ENCODE data around the gene NGEF. TPM values are rescaled to one million over a fixed set of nuclear protein-coding genes. Genes with fewer than 3 reads are reported as not detected.

Gene NGEF
- total and polyA plus RNA-seq, 2 donors: 4.1 to 4.2 TPM

GRCh38 chr2:233006648-233007047, 6.4 kb downstream of the NGEF start:
- 95% methylated on average over 6 of the region's 6 CpGs for WGBS
- DNase-seq (ENCODE audit: extremely low spot score): no peak
- no peaks in the 10 kb centered on the region for H3K36me3 ChIP-seq (ENCODE audit: insufficient read depth)

DNA sequence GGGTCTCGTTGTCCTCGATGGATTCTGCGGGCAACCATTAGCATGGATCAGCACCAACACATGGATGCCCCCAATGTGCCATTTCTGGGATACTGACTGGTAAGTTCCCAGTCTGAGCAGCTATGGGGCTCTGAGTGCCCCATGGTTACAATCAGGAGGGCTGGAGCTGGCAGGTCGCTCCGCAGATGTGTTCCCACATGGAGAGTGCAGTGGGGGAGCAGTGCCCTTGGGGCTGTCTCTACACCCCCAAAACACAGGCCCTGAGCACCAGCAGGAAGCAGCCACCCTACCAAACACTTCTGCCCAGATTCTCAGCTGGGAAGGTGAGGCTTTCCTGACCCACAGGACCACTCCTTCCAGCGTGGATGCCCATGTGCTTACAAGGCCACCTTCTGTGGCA, 8.0 kb downstream of the NGEF start:
- no peak overlapping the region for H3K27ac ChIP-seq (ENCODE audit: low read depth)
- no peak overlapping the region for H3K4me3 ChIP-seq (ENCODE audit: low read depth, low read length)
- no peaks in the 10 kb centered on the region for H3K36me3 ChIP-seq (ENCODE audit: insufficient read depth)
- H3K4me1 ChIP-seq (ENCODE audit: insufficient read depth): no peaks in the 10 kb centered on the region
- no peak for DNase-seq (ENCODE audit: extremely low spot score)
- 93% methylated on average over 6 of the region's 6 CpGs for WGBS

More at GRCh38 chr2:233006648-233007047, 6.4 kb downstream of the NGEF start:
- no peak overlapping the region for H3K4me3 ChIP-seq (ENCODE audit: low read depth, low read length)
- no peak overlapping the region for H3K27ac ChIP-seq (ENCODE audit: low read depth)
- H3K4me1 ChIP-seq (ENCODE audit: insufficient read depth): no peaks in the 10 kb centered on the region

DNA sequence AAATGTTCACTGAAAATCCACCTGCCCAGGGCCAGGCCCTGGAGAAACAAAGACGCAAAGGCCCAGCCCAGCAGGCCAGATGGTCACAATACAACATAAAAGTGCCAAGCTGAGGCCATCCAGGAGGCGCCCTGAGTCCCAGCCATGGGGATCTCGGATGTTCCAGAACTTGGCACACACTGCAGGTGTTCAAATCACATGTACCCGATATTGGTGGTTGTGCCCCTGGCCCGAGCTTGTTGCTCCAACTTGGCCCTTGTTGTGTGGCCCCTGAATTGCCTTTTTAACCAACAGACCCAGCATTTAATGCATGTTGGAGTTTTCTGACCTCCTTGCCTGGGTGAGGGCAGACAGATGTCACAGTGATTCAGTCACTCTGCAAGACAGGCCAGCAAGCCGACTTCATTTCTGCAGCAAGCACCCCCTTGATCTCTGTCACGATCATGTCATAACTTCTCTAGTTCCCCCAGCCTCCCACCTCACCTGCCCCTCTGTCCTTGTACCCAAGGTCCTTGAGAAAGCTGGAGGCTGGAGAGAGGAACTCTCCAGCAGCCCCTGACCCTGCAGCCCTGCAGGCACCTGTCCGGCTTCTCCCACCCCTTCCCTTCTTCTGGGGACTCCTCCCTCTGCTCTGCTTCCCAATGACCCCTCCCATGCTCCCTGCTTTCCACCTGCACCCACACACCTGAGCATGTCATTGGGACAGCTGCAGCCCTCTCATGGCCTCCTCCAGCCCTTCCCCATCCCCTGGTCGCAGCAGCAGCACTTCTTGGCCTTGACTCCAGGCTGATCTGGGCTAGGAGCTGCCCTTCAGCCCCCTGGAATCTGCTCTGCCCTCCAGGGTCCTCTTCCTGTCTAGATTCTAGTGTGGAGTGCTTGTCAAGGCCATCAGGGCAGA, 9.1 kb downstream of the NGEF start:
- no peak for DNase-seq (ENCODE audit: extremely low spot score)
- WGBS: 71% methylated on average over 9 of the region's 9 CpGs
- Histone ChIP-seq H3K36me3 (ENCODE audit: insufficient read depth) (no peaks in the 10 kb centered on the region), H3K27ac (ENCODE audit: low read depth) (no peak overlapping the region), H3K4me1 (ENCODE audit: insufficient read depth) (no peaks in the 10 kb centered on the region), H3K4me3 (ENCODE audit: low read depth, low read length) (no peak overlapping the region)

GRCh38 chr2:233002829-233003657, 10.0 kb downstream of the NGEF start:
- Histone ChIP-seq H3K4me3 (ENCODE audit: low read depth, low read length) (no peak overlapping the region), H3K27ac (ENCODE audit: low read depth) (no peak overlapping the region), H3K4me1 (ENCODE audit: insufficient read depth) (no peaks in the 10 kb centered on the region), H3K36me3 (ENCODE audit: insufficient read depth) (no peaks in the 10 kb centered on the region)
- WGBS: 82% methylated on average over 19 of the region's 19 CpGs
- no peak for DNase-seq (ENCODE audit: extremely low spot score)

DNA sequence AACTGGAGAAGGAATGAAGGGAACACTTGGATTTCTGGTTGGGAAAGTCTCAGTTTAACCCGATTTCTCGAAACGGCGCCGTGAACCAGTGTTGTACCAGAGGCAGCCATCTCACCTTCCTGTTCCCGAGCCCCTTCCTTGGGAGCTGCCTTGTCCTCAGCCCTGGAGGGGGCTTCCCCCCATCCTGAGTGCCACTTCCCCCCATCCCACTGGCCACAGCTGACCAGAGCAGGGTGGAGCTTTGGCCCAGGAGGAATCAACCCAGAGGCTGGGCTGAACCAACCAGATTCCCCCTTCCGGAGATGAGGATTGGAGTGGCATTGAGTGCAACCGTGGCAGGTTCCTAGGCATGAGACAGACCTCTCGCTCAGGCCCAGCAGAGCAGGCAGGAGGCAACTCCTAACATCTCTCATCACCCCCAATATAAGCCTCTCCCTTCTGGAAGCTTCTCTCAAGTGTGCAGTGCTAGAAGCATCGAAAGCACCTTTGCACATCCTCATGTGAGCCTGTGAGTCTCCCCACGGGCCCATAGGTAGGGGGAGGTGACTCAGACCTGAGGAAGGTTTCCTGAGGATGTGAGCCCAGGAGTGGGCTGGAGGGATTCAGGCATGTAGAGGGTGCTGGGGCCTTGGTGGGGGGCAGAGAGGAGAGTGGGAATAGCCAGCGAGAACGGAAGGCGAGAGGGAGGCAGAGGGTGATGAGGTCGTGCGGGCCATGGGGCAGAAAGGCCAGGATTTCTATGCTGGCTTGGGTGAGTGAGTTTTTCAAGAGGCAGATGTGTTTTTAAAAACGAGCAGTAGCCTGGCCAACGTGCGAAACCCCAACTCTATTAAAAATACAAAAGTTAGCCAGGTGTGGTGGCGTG, 11.9 kb downstream of the NGEF start:
- DNase-seq (ENCODE audit: extremely low spot score): no peak
- H3K36me3 ChIP-seq (ENCODE audit: insufficient read depth): no peaks in the 10 kb centered on the region

GRCh38 chr2:232999354-232999753, 13.7 kb downstream of the NGEF start:
- Histone ChIP-seq H3K27ac (ENCODE audit: low read depth) (no peak overlapping the region), H3K36me3 (ENCODE audit: insufficient read depth) (no peaks in the 10 kb centered on the region), H3K4me1 (ENCODE audit: insufficient read depth) (no peaks in the 10 kb centered on the region), H3K4me3 (ENCODE audit: low read depth, low read length) (no peak overlapping the region)
- WGBS: 82% methylated on average over 7 of the region's 7 CpGs
- no peak for DNase-seq (ENCODE audit: extremely low spot score)

More for the DNA sequence above, 11.9 kb downstream of the NGEF start:
- no peaks in the 10 kb centered on the region for H3K4me1 ChIP-seq (ENCODE audit: insufficient read depth)
- no peak overlapping the region for H3K27ac ChIP-seq (ENCODE audit: low read depth)
- no peak overlapping the region for H3K4me3 ChIP-seq (ENCODE audit: low read depth, low read length)
- 91% methylated on average over 20 of the region's 20 CpGs for WGBS

- no peak overlapping the region for H3K4me3 ChIP-seq (ENCODE audit: low read depth, low read length)
- H3K27ac ChIP-seq (ENCODE audit: low read depth): no peak overlapping the region
- H3K4me1 ChIP-seq (ENCODE audit: insufficient read depth): no peaks in the 10 kb centered on the region
- no peak for DNase-seq (ENCODE audit: extremely low spot score)
- 94% methylated on average over 5 of the region's 5 CpGs for WGBS
- no peaks in the 10 kb centered on the region for H3K36me3 ChIP-seq (ENCODE audit: insufficient read depth)
Measured at GRCh38 chr2:232998666-232998985, 14.4 kb downstream of the NGEF start.

- no peak overlapping the region for H3K27ac ChIP-seq (ENCODE audit: low read depth)
- H3K36me3 ChIP-seq (ENCODE audit: insufficient read depth): no peaks in the 10 kb centered on the region
- WGBS: 91% methylated on average over 18 of the region's 18 CpGs
- H3K4me3 ChIP-seq (ENCODE audit: low read depth, low read length): no peak overlapping the region
- no peak for DNase-seq (ENCODE audit: extremely low spot score)
- H3K4me1 ChIP-seq (ENCODE audit: insufficient read depth): no peaks in the 10 kb centered on the region
Measured at GRCh38 chr2:232997749-232998665, 15.0 kb downstream of the NGEF start.

GRCh38 chr2:232994446-232994845, 18.6 kb downstream of the NGEF start:
- no peaks in the 10 kb centered on the region for H3K36me3 ChIP-seq (ENCODE audit: insufficient read depth)
- WGBS: 82% methylated on average over 5 of the region's 5 CpGs
- H3K27ac ChIP-seq (ENCODE audit: low read depth): no peak overlapping the region
- DNase-seq (ENCODE audit: extremely low spot score): no peak
- H3K4me1 ChIP-seq (ENCODE audit: insufficient read depth): no peaks in the 10 kb centered on the region
- no peak overlapping the region for H3K4me3 ChIP-seq (ENCODE audit: low read depth, low read length)

DNA sequence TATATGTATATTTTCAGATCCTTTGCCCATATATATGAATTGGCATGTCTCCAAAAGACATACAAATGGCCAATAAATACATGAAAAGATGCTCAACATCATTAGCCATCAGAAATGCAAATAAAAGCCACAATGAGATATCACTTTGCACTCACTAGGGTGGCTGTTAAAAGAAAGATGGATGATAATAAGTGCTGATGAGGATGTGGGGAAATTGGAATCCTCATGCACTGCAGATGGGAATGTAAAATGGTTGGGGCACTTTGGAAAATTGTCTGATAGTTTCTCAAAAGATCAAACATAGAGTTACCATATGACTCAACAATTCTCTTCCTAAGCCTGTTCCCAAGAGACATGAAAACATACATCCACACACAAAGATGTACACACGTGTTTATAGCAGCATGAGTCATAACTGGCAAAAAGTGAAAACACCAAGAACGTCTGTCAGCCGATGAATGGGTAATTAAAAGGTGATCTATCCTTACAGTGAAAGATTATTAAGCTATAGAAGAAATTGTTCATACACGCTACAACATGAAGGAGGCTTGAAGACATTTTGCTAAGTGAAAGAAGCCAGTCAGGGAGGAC, 19.7 kb downstream of the NGEF start:
- no peak overlapping the region for H3K4me3 ChIP-seq (ENCODE audit: low read depth, low read length)
- H3K4me1 ChIP-seq (ENCODE audit: insufficient read depth): no peaks in the 10 kb centered on the region
- no peaks in the 10 kb centered on the region for H3K36me3 ChIP-seq (ENCODE audit: insufficient read depth)
- no peak overlapping the region for H3K27ac ChIP-seq (ENCODE audit: low read depth)
- WGBS: 77% methylated on average over 4 of the region's 4 CpGs
- DNase-seq (ENCODE audit: extremely low spot score): no peak

GRCh38 chr2:232986155-232986554, 26.9 kb downstream of the NGEF start:
- DNase-seq (ENCODE audit: extremely low spot score): no peak
- Histone ChIP-seq H3K4me1 (ENCODE audit: insufficient read depth) (no peaks in the 10 kb centered on the region), H3K27ac (ENCODE audit: low read depth) (no peak overlapping the region), H3K36me3 (ENCODE audit: insufficient read depth) (no peaks in the 10 kb centered on the region), H3K4me3 (ENCODE audit: low read depth, low read length) (no peak overlapping the region)
- WGBS: 90% methylated on average over 2 of the region's 2 CpGs

GRCh38 chr2:232984451-232985207, 28.4 kb downstream of the NGEF start:
- Histone ChIP-seq H3K27ac (ENCODE audit: low read depth) (no peak overlapping the region), H3K36me3 (ENCODE audit: insufficient read depth) (no peaks in the 10 kb centered on the region), H3K4me3 (ENCODE audit: low read depth, low read length) (no peak overlapping the region), H3K4me1 (ENCODE audit: insufficient read depth) (no peaks in the 10 kb centered on the region)
- WGBS: 80% methylated on average over 15 of the region's 15 CpGs
- DNase-seq (ENCODE audit: extremely low spot score): no peak

Measured in urinary bladder (tissue), 4 donors.